Measurements from ENCODE around the gene MAP3K2. TPM values are rescaled to one million over a fixed set of nuclear protein-coding genes. Genes with fewer than 3 reads are reported as not detected.

MAP3K2 gene
- total RNA-seq, 2 donors from 2014 or later, result 61.6 to 63.8 TPM

- Histone ChIP-seq H3K9me3 (no peaks in the 10 kb centered on the region), H3K27ac (peak overlapping the region; percentile 42 to 77), H3K4me3 (peak overlapping the region; percentile 65 to 89), H3K36me3 (peaks cover 13 to 21% of the 10 kb centered on the region in 2 donors), H3K4me1 (replicated peaks) (peaks cover 3% of the 10 kb centered on the region), H3K27me3 (replicated peaks; ENCODE audit: insufficient read depth) (no peaks in the 10 kb centered on the region)
- 10% methylated on average over 13 of the region's 13 CpGs for WGBS
- intact Hi-C loops (cut with DNase I), result no loop called here
- no peak for DNase-seq (ENCODE audit: low spot score)
- no peak for TF ChIP-seq POLR2A (IDR thresholded peaks at IDR 0.05)
- no peak for TF ChIP-seq POLR2AphosphoS5 (IDR thresholded peaks at IDR 0.05)
These were observed 94.4 kb downstream of the MAP3K2 start for GRCh38 chr2:127293386-127293747.

GRCh38 chr2:127288274-127288673 lies 99.5 kb downstream of the MAP3K2 start:
- Histone ChIP-seq H3K4me3 (no peak overlapping the region), H3K4me1 (replicated peaks) (peaks cover 3% of the 10 kb centered on the region), H3K9me3 (no peaks in the 10 kb centered on the region), H3K27ac (no peak overlapping the region), H3K27me3 (replicated peaks; ENCODE audit: insufficient read depth) (no peaks in the 10 kb centered on the region), H3K36me3 (peaks cover 19 to 30% of the 10 kb centered on the region in 2 donors)
- 99% methylated on average over 3 of the region's 3 CpGs for WGBS
- no peak for DNase-seq (ENCODE audit: low spot score)
- intact Hi-C loops (cut with DNase I), result no loop called here
- no peak for TF ChIP-seq POLR2A (IDR thresholded peaks at IDR 0.05)
- no peak for TF ChIP-seq CTCF (IDR thresholded peaks at IDR 0.05)
- no peak for TF ChIP-seq POLR2AphosphoS5 (IDR thresholded peaks at IDR 0.05)

- intact Hi-C loops (cut with DNase I), result no loop called here
- H3K27ac ChIP-seq, result no peak overlapping the region
- peaks cover 5 to 9% of the 10 kb centered on the region in 2 donors for H3K36me3 ChIP-seq
- DNase-seq (ENCODE audit: low spot score), result no peak
- no peak for TF ChIP-seq CTCF (IDR thresholded peaks at IDR 0.05)
- TF ChIP-seq POLR2AphosphoS5 (IDR thresholded peaks at IDR 0.05), result no peak
- no peak for TF ChIP-seq POLR2A (IDR thresholded peaks at IDR 0.05)
- 93% methylated on average over 2 of the region's 2 CpGs for WGBS
- H3K4me1 ChIP-seq (replicated peaks), result no peaks in the 10 kb centered on the region
- H3K27me3 ChIP-seq (replicated peaks; ENCODE audit: insufficient read depth), result no peaks in the 10 kb centered on the region
- H3K9me3 ChIP-seq, result no peaks in the 10 kb centered on the region
- no peak overlapping the region for H3K4me3 ChIP-seq
These were observed 104.5 kb downstream of the MAP3K2 start for GRCh38 chr2:127283275-127283674.

GRCh38 chr2:127280693-127281092 lies 107.1 kb downstream of the MAP3K2 start:
- Histone ChIP-seq H3K27ac (no peak overlapping the region), H3K9me3 (no peaks in the 10 kb centered on the region), H3K4me1 (replicated peaks) (no peaks in the 10 kb centered on the region), H3K4me3 (no peak overlapping the region), H3K36me3 (peaks cover 0 to 9% of the 10 kb centered on the region in 2 donors), H3K27me3 (replicated peaks; ENCODE audit: insufficient read depth) (no peaks in the 10 kb centered on the region)
- intact Hi-C loops (cut with DNase I), result no loop called here
- TF ChIP-seq CTCF (IDR thresholded peaks at IDR 0.05) (no peak), POLR2A (IDR thresholded peaks at IDR 0.05) (no peak), POLR2AphosphoS5 (IDR thresholded peaks at IDR 0.05) (no peak)
- 88% methylated on average over 2 of the region's 2 CpGs for WGBS
- DNase-seq (ENCODE audit: low spot score), result no peak

GRCh38 chr2:127279781-127280180 lies 108.0 kb downstream of the MAP3K2 start:
- TF ChIP-seq POLR2AphosphoS5 (IDR thresholded peaks at IDR 0.05) (no peak), CTCF (IDR thresholded peaks at IDR 0.05) (no peak)
- intact Hi-C loops (cut with DNase I), result no loop called here
- 84% methylated on average over 5 of the region's 5 CpGs for WGBS
- Histone ChIP-seq H3K4me3 (no peak overlapping the region), H3K36me3 (peaks cover 0 to 9% of the 10 kb centered on the region in 2 donors), H3K9me3 (no peaks in the 10 kb centered on the region), H3K4me1 (replicated peaks) (no peaks in the 10 kb centered on the region), H3K27me3 (replicated peaks; ENCODE audit: insufficient read depth) (no peaks in the 10 kb centered on the region), H3K27ac (no peak overlapping the region)
- no peak for DNase-seq (ENCODE audit: low spot score)

All from prostate gland (tissue), 2 donors.